SK-N-SH (cell line): ENCODE data around the gene TMEM212. TPM values are rescaled to one million over a fixed set of nuclear protein-coding genes. Genes with fewer than 3 reads are reported as not detected.

Experiments
- CTCF ChIA-PET: fragments of 300-600, 350-600 bp; formaldehyde crosslinking; extraction: SDS; loops from one replicate; lab custom pipeline; 2021; lab: Yijun Ruan, JAX
- POLR2A ChIA-PET: fragments of 350-600 bp; sonication (Branson Sonifier 250); formaldehyde crosslinking; extraction: SDS; loops from one replicate; lab custom pipeline; 2020; ENCODE audit warnings: antibody characterized with exemption, inconsistent platforms; lab: Yijun Ruan, JAX
- DNase-seq: peaks from one replicate; pipeline ENCODE4 v3.0.0; 2012
- H2AFZ ChIP-seq: fragments of 200-600 bp; sonication (generic); 2 replicates; pipeline ENCODE4 v1.8.1; 2016; ENCODE audit warnings: antibody characterized with exemption, mild to moderate bottlenecking, low read depth
- H3F3A ChIP-seq: fragments of 200-600 bp; sonication (generic); replicated peaks from 2 replicates; pipeline ENCODE3; 2016; ENCODE audit warnings: antibody characterized with exemption, mild to moderate bottlenecking; ENCODE audit not compliant: insufficient read depth
- H3K27ac ChIP-seq, 2 experiments: fragments of 200-500 bp in 1 of 2; fragments of 200-600 bp in 1 of 2; sonication (Bioruptor generic) in 1 of 2; sonication (generic), shearing (Covaris generic) in 1 of 2; 2 replicates each; pipeline versions ENCODE4 v1.5.1 to v1.6.1; 2014 to 2016; ENCODE audit warnings: low read depth in 2 of 2, inconsistent platforms in 1 of 2, low read length in 1 of 2, mild to moderate bottlenecking in 1 of 2, mixed read lengths in 1 of 2
- H3K27me3 ChIP-seq: fragments of 200-600 bp; sonication (generic), shearing (Covaris generic); 2 replicates; pipeline ENCODE4 v1.6.1; 2016; ENCODE audit warnings: mixed run types; ENCODE audit not compliant: insufficient read depth
- H3K36me3 ChIP-seq, 2 experiments: fragments of 200-500 bp in 1 of 2; fragments of 200-600 bp in 1 of 2; sonication (Bioruptor generic) in 1 of 2; sonication (generic) in 1 of 2; replicated peaks in 1 of 2; 2 replicates each; pipeline versions ENCODE3 to v1.5.1; 2014 to 2016; ENCODE audit warnings: low read length in 1 of 2, mild to moderate bottlenecking in 1 of 2; ENCODE audit not compliant: insufficient read depth in 2 of 2, control insufficient read depth in 1 of 2
- H3K4me1 ChIP-seq, 2 experiments: fragments of 200-500 bp in 1 of 2; fragments of 200-600 bp in 1 of 2; sonication (Bioruptor generic) in 1 of 2; sonication (generic), shearing (Covaris generic) in 1 of 2; 2 replicates each; pipeline versions ENCODE4 v1.5.1 to v1.6.1; 2014 to 2016; ENCODE audit warnings: low read depth in 1 of 2, low read length in 1 of 2, mixed run types in 1 of 2; ENCODE audit not compliant: insufficient read depth in 2 of 2, control insufficient read depth in 1 of 2
- H3K4me2 ChIP-seq: fragments of 200-600 bp; sonication (generic), shearing (Covaris generic); 2 replicates; pipeline ENCODE4 v1.6.1; 2017; ENCODE audit warnings: mixed run types
- H3K4me3 ChIP-seq, 2 experiments: fragments of 200-500 bp in 1 of 2; fragments of 200-600 bp in 1 of 2; sonication (Bioruptor generic) in 1 of 2; sonication (generic), shearing (Covaris generic) in 1 of 2; 2 replicates each; pipeline versions ENCODE4 v1.5.1 to v1.8.1; 2014 to 2016; ENCODE audit warnings: low read depth in 2 of 2, inconsistent platforms in 1 of 2, low read length in 1 of 2, mild to moderate bottlenecking in 1 of 2, mixed read lengths in 1 of 2, moderate library complexity in 1 of 2
- H3K79me2 ChIP-seq: fragments of 200-600 bp; sonication (generic); 2 replicates; pipeline ENCODE4 v1.8.1; 2017; ENCODE audit warnings: mild to moderate bottlenecking; ENCODE audit not compliant: insufficient read depth
- H3K9ac ChIP-seq: fragments of 200-600 bp; sonication (generic); 2 replicates; pipeline ENCODE4 v1.6.1; 2017; ENCODE audit warnings: mixed run types
- H3K9me2 ChIP-seq: fragments of 200-600 bp; sonication (generic); 2 replicates; pipeline ENCODE4 v1.6.1; 2017; ENCODE audit warnings: mixed run types
- H3K9me3 ChIP-seq: fragments of 200-600 bp; sonication (generic); 2 replicates; pipeline ENCODE4 v1.6.1; 2017; ENCODE audit warnings: mixed run types, mild to moderate bottlenecking, moderate library complexity
- H4K20me1 ChIP-seq: fragments of 200-600 bp; sonication (generic); 2 replicates; pipeline ENCODE4 v1.6.1; 2017; ENCODE audit warnings: mild to moderate bottlenecking, mixed run types; ENCODE audit not compliant: insufficient read depth
- EP300 ChIP-seq, 2 experiments: IDR thresholded peaks; 2 replicates each; pipeline versions ENCODE4 v1.4.0 to v1.6.1; 2012; ENCODE audit warnings: borderline replicate concordance in 1 of 2, low read depth in 1 of 2, low read length in 1 of 2
- FOSL2 ChIP-seq: IDR thresholded peaks from 2 replicates; pipeline ENCODE4 v1.4.0; 2012; ENCODE audit warnings: low read depth, mild to moderate bottlenecking, moderate library complexity, borderline replicate concordance
- FOXM1 ChIP-seq: IDR thresholded peaks from 2 replicates; pipeline ENCODE4 v1.4.0; 2012; ENCODE audit warnings: low read depth, mild to moderate bottlenecking
- GATA2 ChIP-seq: sonication (generic); formaldehyde crosslinking; IDR thresholded peaks from 2 replicates; pipeline ENCODE4 v1.5.0; 2020; ENCODE audit warnings: mild to moderate bottlenecking, missing genetic modification reagents
- MXI1 ChIP-seq: IDR thresholded peaks from 2 replicates; pipeline ENCODE4 v1.6.1; 2012; ENCODE audit warnings: mild to moderate bottlenecking, low read depth, low read length, improper control_type of control experiment
- NFIC ChIP-seq: IDR thresholded peaks from 2 replicates; pipeline ENCODE4 v1.4.0; 2012; ENCODE audit warnings: borderline replicate concordance
- NRF1 ChIP-seq: IDR thresholded peaks from 2 replicates; pipeline ENCODE4 v1.6.1; 2012; ENCODE audit warnings: low read depth, mild to moderate bottlenecking, low read length
- RAD21 ChIP-seq: IDR thresholded peaks from 2 replicates; pipeline ENCODE4 v1.6.1; 2012; ENCODE audit warnings: mild to moderate bottlenecking, low read length
- RCOR1 ChIP-seq: fragments of 150-350 bp; IDR thresholded peaks from 2 replicates; pipeline ENCODE4 v1.6.1; 2017; ENCODE audit warnings: antibody characterized with exemption, low read length
- RFX5 ChIP-seq: IDR thresholded peaks from 2 replicates; pipeline ENCODE4 v1.6.1; 2012; ENCODE audit warnings: mild to moderate bottlenecking, improper control_type of control experiment, low read length
- RXRA ChIP-seq: IDR thresholded peaks from 2 replicates; pipeline ENCODE4 v1.4.0; 2012; ENCODE audit warnings: low read depth, mild to moderate bottlenecking, borderline replicate concordance
- TAF1 ChIP-seq: IDR thresholded peaks from 2 replicates; pipeline ENCODE4 v1.6.1; 2012; ENCODE audit warnings: low read depth, mild to moderate bottlenecking, low read length, moderate library complexity, borderline replicate concordance
- TCF12 ChIP-seq: IDR thresholded peaks from 2 replicates; pipeline ENCODE4 v1.4.0; 2012
- YY1 ChIP-seq: IDR thresholded peaks from 2 replicates; pipeline ENCODE4 v1.4.0; 2012; ENCODE audit warnings: low read depth, mild to moderate bottlenecking
- WGBS: methylation state at CpG from one replicate; pipeline ENCODE4 v1.1.6; 2017; ENCODE audit warnings: low lambda C conversion rate; 5-methylcytosine and 5-hydroxymethylcytosine counted together
- polyA plus RNA-seq, 3 experiments: library from polyadenylated mRNA; depleted of rRNA; stranded (reverse); fragments of >200 nt; gene quantifications; 2 replicates each; pipeline ENCODE4 v1.2.3, GENCODE V29; 2012
- TF ChIP-seq, protein P1 (sequence below): IDR thresholded peaks from 2 replicates; pipeline ENCODE4; 2012
- TF ChIP-seq, protein P2 (sequence below): IDR thresholded peaks from 2 replicates; pipeline ENCODE4 v1.4.0; 2012; ENCODE audit warnings: low read depth, borderline replicate concordance
- TF ChIP-seq, protein P3 (sequence below): IDR thresholded peaks from 2 replicates; pipeline ENCODE4 v1.4.0; 2012; ENCODE audit warnings: low read depth
- TF ChIP-seq, protein P4 (sequence below): IDR thresholded peaks from 2 replicates; pipeline ENCODE4 v1.4.0; 2012; ENCODE audit warnings: low read depth, borderline replicate concordance

Gene TMEM212
- polyA plus RNA-seq, 1 of the 3 experiments (the other 2 are of a cell fraction), result not detected

DNA sequence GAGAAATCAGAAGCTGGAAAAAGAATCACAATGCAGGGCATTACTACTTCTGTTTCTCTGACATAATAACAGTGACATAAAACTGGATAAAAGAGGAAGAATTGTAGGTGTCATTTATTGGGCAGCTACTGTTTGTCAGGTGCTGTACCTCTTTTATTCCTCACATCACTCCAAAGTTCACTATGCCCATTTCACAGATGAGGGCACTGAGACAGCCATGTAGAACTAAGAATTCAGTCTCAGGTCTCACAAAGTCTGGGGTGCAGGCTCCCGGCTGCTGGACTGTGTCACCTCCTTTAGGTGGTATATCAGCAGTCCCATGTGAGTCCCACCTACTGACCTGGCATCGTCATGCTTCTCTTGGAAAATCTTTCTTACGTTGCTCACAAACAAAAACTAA, 20.8 kb downstream of the TMEM212 start (continued):
- no peak for TF ChIP-seq NRF1
- no peak for TF ChIP-seq FOSL2
- TF ChIP-seq TAF1, result no peak
- TF ChIP-seq FOXM1, result no peak
- no peak for TF ChIP-seq RXRA

DNA sequence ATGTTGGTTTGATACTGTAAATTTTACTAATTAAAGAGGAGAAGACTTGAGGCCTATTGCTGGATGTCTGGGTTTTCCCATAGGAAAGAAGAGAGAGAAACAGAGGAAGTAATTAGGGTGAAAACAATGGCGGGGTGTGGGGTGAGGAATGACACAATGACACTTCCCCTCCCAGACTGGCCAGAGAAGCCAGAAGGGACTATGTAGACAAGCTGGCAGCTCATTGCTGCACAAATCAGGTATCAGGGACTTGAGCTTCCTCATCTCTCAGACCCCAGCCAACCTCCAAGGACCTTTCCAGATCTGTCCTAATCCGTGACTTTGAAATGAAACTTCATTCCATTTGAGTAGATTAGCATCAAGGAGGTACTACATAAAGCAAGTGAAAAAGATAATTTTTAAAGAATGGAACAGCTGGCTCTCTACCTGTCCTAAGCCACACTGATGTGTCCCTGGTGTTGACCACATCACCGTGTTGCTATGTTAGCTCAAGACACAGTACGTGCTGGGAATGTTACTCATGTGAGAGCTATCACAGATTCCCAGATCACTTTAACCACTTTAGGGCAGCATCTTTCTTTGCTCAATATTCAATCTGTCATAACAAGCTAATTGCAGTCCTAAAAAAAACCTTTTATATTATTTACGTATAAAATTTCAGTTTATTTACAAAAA, 22.2 kb downstream of the TMEM212 start:
- POLR2A ChIA-PET, result no interaction called here
- Histone ChIP-seq H2AFZ (no peak overlapping the region), H3K9me3 (no peaks in the 10 kb centered on the region), H3K4me3 (no peak overlapping the region), H4K20me1 (no peaks in the 10 kb centered on the region), H3K79me2 (no peaks in the 10 kb centered on the region)
- WGBS, result 100% methylated on average over 5 of the region's 5 CpGs
- TF ChIP-seq, protein P1, sequence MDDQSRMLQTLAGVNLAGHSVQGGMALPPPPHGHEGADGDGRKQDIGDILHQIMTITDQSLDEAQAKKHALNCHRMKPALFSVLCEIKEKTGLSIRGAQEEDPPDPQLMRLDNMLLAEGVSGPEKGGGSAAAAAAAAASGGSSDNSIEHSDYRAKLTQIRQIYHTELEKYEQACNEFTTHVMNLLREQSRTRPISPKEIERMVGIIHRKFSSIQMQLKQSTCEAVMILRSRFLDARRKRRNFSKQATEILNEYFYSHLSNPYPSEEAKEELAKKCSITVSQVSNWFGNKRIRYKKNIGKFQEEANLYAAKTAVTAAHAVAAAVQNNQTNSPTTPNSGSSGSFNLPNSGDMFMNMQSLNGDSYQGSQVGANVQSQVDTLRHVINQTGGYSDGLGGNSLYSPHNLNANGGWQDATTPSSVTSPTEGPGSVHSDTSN, result no peak
- TF ChIP-seq, protein P2, sequence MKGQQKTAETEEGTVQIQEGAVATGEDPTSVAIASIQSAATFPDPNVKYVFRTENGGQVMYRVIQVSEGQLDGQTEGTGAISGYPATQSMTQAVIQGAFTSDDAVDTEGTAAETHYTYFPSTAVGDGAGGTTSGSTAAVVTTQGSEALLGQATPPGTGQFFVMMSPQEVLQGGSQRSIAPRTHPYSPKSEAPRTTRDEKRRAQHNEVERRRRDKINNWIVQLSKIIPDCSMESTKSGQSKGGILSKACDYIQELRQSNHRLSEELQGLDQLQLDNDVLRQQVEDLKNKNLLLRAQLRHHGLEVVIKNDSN, result no peak
- TF ChIP-seq RFX5 (no peak), FOXM1 (no peak), NRF1 (no peak), NFIC (no peak), MXI1 (no peak), EP300 (IDR thresholded peaks at IDR 0.05; ENCODE audit: borderline replicate concordance in 1 of 2, low read depth in 1 of 2, low read length in 1 of 2) (no peak), TCF12 (no peak), YY1 (no peak), TAF1 (no peak), FOSL2 (no peak), GATA2 (CRISPR knock-in tag) (no peak), RAD21 (no peak), RCOR1 (no peak), RXRA (no peak)
- TF ChIP-seq, protein P3, sequence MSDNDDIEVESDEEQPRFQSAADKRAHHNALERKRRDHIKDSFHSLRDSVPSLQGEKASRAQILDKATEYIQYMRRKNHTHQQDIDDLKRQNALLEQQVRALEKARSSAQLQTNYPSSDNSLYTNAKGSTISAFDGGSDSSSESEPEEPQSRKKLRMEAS, result no peak
- TF ChIP-seq, protein P4, sequence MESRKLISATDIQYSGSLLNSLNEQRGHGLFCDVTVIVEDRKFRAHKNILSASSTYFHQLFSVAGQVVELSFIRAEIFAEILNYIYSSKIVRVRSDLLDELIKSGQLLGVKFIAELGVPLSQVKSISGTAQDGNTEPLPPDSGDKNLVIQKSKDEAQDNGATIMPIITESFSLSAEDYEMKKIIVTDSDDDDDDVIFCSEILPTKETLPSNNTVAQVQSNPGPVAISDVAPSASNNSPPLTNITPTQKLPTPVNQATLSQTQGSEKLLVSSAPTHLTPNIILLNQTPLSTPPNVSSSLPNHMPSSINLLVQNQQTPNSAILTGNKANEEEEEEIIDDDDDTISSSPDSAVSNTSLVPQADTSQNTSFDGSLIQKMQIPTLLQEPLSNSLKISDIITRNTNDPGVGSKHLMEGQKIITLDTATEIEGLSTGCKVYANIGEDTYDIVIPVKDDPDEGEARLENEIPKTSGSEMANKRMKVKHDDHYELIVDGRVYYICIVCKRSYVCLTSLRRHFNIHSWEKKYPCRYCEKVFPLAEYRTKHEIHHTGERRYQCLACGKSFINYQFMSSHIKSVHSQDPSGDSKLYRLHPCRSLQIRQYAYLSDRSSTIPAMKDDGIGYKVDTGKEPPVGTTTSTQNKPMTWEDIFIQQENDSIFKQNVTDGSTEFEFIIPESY, result no peak
- TF ChIP-seq, all 33 proteins: peak for 0
- CTCF ChIA-PET, result interaction anchor here (1.4 kb wide), 1 partner anchor 9 kb away, joined by 4 read pairs; no protein-coding TSS in a partner anchor
- Histone ChIP-seq H3K9ac (no peak overlapping the region), H3K9me2 (no peaks in the 10 kb centered on the region), H3K4me2 (no peak overlapping the region), H3K4me1 (peaks cover 0 to 11% of the 10 kb centered on the region in 2 experiments; a peak in 1 of 4 replicates), H3K36me3 (no peaks in the 10 kb centered on the region), H3K27ac (no peak overlapping the region), H3K27me3 (no peaks in the 10 kb centered on the region), H3F3A (no peaks in the 10 kb centered on the region)
- no peak for DNase-seq
